Sigmoid colon (tissue), 7 donors: ENCODE data around the gene VIPR2. TPM values are rescaled to one million over a fixed set of nuclear protein-coding genes. Genes with fewer than 3 reads are reported as not detected.

Source experiments
- DNase-seq: peaks from one replicate; pipeline ENCODE4 v3.0.0-alpha.2; 2019
- H3K27ac ChIP-seq, 4 donors: fragments of 200-600 bp; sonication (generic); one replicate each; pipeline ENCODE4 v1.5.1; 2016 to 2019; ENCODE audit warnings: mild to moderate bottlenecking in 1 of 4
- H3K27me3 ChIP-seq, 3 donors: fragments of 200-600 bp; sonication (generic); one replicate each; pipeline ENCODE4 v1.5.1; 2019; ENCODE audit warnings: mild to moderate bottlenecking in 1 of 3
- H3K36me3 ChIP-seq, 4 donors: fragments of 200-600 bp; sonication (generic); one replicate each; pipeline ENCODE4 v1.5.1; 2016 to 2019
- H3K4me1 ChIP-seq, 4 donors: fragments of 200-600 bp; sonication (generic); one replicate each; pipeline ENCODE4 v1.5.1; 2017 to 2019
- H3K4me3 ChIP-seq, 4 donors: fragments of 200-600 bp; sonication (generic); one replicate each; pipeline ENCODE4 v1.5.1; 2017 to 2019; ENCODE audit warnings: mild to moderate bottlenecking in 2 of 4, moderate library complexity in 1 of 4
- H3K9me3 ChIP-seq, 4 donors: fragments of 200-600 bp in 3 of 4; sonication (generic) in 3 of 4; one replicate each; pipeline versions ENCODE4 v1.5.1 to v1.6.1; 2013 to 2019
- CTCF ChIP-seq, 4 experiments: fragments of 450-650 bp in 3 of 4; fragments of 200-600 bp in 1 of 4; IDR thresholded peaks; one replicate each; pipeline ENCODE4 v1.5.1; 2016 to 2019; ENCODE audit warnings: antibody characterized with exemption in 4 of 4, mild to moderate bottlenecking in 3 of 4, moderate library complexity in 2 of 4
- EP300 ChIP-seq, 4 donors: sonication (generic); formaldehyde crosslinking; IDR thresholded peaks; one replicate each; pipeline ENCODE4 v1.6.1; 2017; ENCODE audit warnings: antibody characterized with exemption in 4 of 4
- POLR2A ChIP-seq, 2 donors: fragments of 450-650 bp; IDR thresholded peaks; one replicate each; pipeline ENCODE4 v1.6.1; 2016; ENCODE audit warnings: antibody characterized with exemption in 2 of 2, mild to moderate bottlenecking in 2 of 2, moderate library complexity in 2 of 2
- POLR2AphosphoS5 ChIP-seq, 4 donors: sonication (generic); formaldehyde crosslinking; IDR thresholded peaks; one replicate each; pipeline ENCODE4 v1.6.1; 2017; ENCODE audit warnings: antibody characterized with exemption in 4 of 4
- whole genome bisulfite sequencing, 2 donors: extraction: QIAGEN DNeasy Blood & Tissue Kit; methylation state at CpG; one replicate each; pipeline ENCODE4 v1.1.7; 2013; 5-methylcytosine and 5-hydroxymethylcytosine counted together
- intact Hi-C: fragments of 100-400 bp; cut with DNase I; formaldehyde crosslinking; loops from one replicate; pipeline ENCODE4 v1.15.1; 2023
- polyA plus RNA-seq, 3 donors: library from polyadenylated mRNA; stranded (reverse); fragments of 200-250 nt; gene quantifications; one replicate each; pipeline ENCODE4 v1.2.3, GENCODE V29; 2013
- total RNA-seq, 4 donors: library from RNA; depleted of rRNA; stranded (reverse); fragments of >200 nt; gene quantifications; one replicate each; pipeline ENCODE4 v1.1.0, GENCODE V29; 2016
- donor health status: healthy with polysubstance abuse.
- donor health status: Bipolar disorder and iron deficiency.
- donor health status: healthy.

VIPR2 gene
- total and polyA plus RNA-seq, 7 donors, result 0.23 to 21.4 (median 11.7) TPM

- intact Hi-C loops, result no loop called here
- Histone ChIP-seq H3K27ac (no peak overlapping the region), H3K36me3 (no peaks in the 10 kb centered on the region), H3K4me1 (no peaks in the 10 kb centered on the region), H3K9me3 (no peaks in the 10 kb centered on the region), H3K4me3 (no peak overlapping the region), H3K27me3 (peaks cover 0 to 4% (median 0%) of the 10 kb centered on the region in 3 donors)
- WGBS, 2 donors, result 82 to 88% methylated on average over 9 of the region's 9 CpGs
- no peak for DNase-seq
- TF ChIP-seq POLR2AphosphoS5 (IDR thresholded peaks at IDR 0.05), result no peak
- no peak for TF ChIP-seq CTCF (IDR thresholded peaks at IDR 0.05)
- no peak for TF ChIP-seq EP300 (IDR thresholded peaks at IDR 0.05)
- no peak for TF ChIP-seq POLR2A (IDR thresholded peaks at IDR 0.05)
These were observed 14.4 kb downstream of the VIPR2 start for GRCh38 chr7:159130199-159130775.

- H3K27ac ChIP-seq, result no peak overlapping the region
- WGBS, 2 donors, result 83 to 92% methylated on average over 10 of the region's 10 CpGs
- intact Hi-C loops, result no loop called here
- no peaks in the 10 kb centered on the region for H3K36me3 ChIP-seq
- H3K4me3 ChIP-seq, result no peak overlapping the region
- H3K9me3 ChIP-seq, result no peaks in the 10 kb centered on the region
- DNase-seq, result peak; percentile 58
- no peaks in the 10 kb centered on the region for H3K4me1 ChIP-seq
- TF ChIP-seq CTCF (IDR thresholded peaks at IDR 0.05) (no peak), POLR2A (IDR thresholded peaks at IDR 0.05) (no peak), EP300 (IDR thresholded peaks at IDR 0.05) (no peak), POLR2AphosphoS5 (IDR thresholded peaks at IDR 0.05) (no peak)
- H3K27me3 ChIP-seq, result peaks cover 0 to 4% (median 0%) of the 10 kb centered on the region in 3 donors
These were observed 15.9 kb downstream of the VIPR2 start for GRCh38 chr7:159128767-159129166.

GRCh38 chr7:159127691-159128642 is 16.7 kb downstream of the VIPR2 start:
- DNase-seq, result peak; percentile 54
- TF ChIP-seq POLR2A (IDR thresholded peaks at IDR 0.05), result no peak
- TF ChIP-seq EP300 (IDR thresholded peaks at IDR 0.05), result no peak
- no peak for TF ChIP-seq POLR2AphosphoS5 (IDR thresholded peaks at IDR 0.05)
- TF ChIP-seq CTCF (IDR thresholded peaks at IDR 0.05), result no peak
- H3K27ac ChIP-seq, result no peak overlapping the region
- H3K4me1 ChIP-seq, result no peaks in the 10 kb centered on the region
- no peak overlapping the region for H3K4me3 ChIP-seq
- 85 to 88% methylated on average over 16 of the region's 16 CpGs for WGBS, 2 donors
- intact Hi-C loops, result no loop called here
- no peaks in the 10 kb centered on the region for H3K9me3 ChIP-seq
- peaks cover 0 to 4% (median 0%) of the 10 kb centered on the region in 3 donors for H3K27me3 ChIP-seq
- H3K36me3 ChIP-seq, result no peaks in the 10 kb centered on the region

GRCh38 chr7:159126311-159127260 is 18.1 kb downstream of the VIPR2 start:
- Histone ChIP-seq H3K9me3 (no peaks in the 10 kb centered on the region), H3K4me3 (no peak overlapping the region), H3K27ac (no peak overlapping the region), H3K36me3 (no peaks in the 10 kb centered on the region), H3K27me3 (peaks cover 0 to 4% (median 0%) of the 10 kb centered on the region in 3 donors), H3K4me1 (no peaks in the 10 kb centered on the region)
- TF ChIP-seq POLR2AphosphoS5 (IDR thresholded peaks at IDR 0.05) (no peak), EP300 (IDR thresholded peaks at IDR 0.05) (no peak), CTCF (IDR thresholded peaks at IDR 0.05) (no peak), POLR2A (IDR thresholded peaks at IDR 0.05) (no peak)
- DNase-seq, result peak; percentile 58
- 64 to 83% methylated on average over 21 of the region's 21 CpGs for WGBS, 2 donors
- intact Hi-C loops, result no loop called here
